Activated CD8-positive, alpha-beta memory T cell treated with anti-CD3 and anti-CD28 coated beads for 36 hours (primary cell): ENCODE results near the gene SCAP. TPM values are rescaled to one million over a fixed set of nuclear protein-coding genes. Genes with fewer than 3 reads are reported as not detected.

Source experiments
- CTCF ChIA-PET: fragments of 350-600 bp; sonication (Branson Sonifier 250); formaldehyde crosslinking; loops from one replicate; lab custom pipeline; 2021; ENCODE audit warnings: antibody characterized with exemption; lab: Charles Lee
- POLR2A ChIA-PET: fragments of 350-600 bp; sonication (Branson Sonifier 250); formaldehyde crosslinking; loops from one replicate; lab custom pipeline; 2021; ENCODE audit warnings: antibody characterized with exemption; lab: Charles Lee
- total RNA-seq, 2 experiments: library from RNA; stranded (reverse); gene quantifications; one replicate each; pipeline ENCODE4 v1.2.3, GENCODE V29; 2021

Gene SCAP
- total RNA-seq, 2 experiments from 2014 or later, result 72.5 to 72.7 TPM

DNA sequence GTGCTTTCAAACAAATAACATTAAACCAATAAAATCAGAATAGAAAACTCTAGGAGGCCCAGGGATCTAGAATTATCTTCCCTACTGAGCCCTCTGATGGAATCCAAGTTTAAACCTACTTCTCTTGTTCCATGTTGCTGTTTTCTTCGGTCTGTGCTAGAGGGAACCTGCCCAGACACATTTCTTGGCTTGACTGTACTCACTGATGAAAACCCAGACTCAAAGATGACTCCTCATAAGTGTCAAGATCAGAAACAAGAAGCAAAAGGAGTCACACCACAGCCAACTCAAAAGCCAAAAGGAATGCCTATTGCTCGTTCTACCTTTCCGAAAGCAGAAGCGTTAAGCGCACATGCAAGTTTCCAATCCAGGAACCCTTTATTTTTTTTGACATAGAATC lies 31.6 kb downstream of the SCAP start:
- CTCF ChIA-PET, result no interaction called here
- POLR2A ChIA-PET, result no interaction called here

DNA sequence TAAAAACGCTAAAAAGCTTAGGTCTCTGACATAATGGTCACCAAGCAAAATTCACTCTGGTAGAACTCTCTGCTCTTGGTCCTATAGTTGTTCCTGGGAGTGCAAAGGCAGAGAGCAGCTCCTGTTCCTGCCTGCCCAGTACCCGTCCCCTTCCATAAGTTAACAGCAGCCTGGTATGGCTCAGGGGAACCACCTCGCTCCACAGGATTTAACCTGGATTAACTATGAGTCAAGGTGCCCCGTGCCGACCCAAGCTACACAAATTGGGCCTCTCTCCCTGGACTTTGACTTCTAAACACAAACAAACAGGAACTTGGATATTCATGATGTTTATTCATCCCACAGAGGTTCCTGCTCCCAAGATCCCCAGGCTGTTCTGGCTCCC lies 32.1 kb downstream of the SCAP start:
- CTCF ChIA-PET, result no interaction called here
- POLR2A ChIA-PET, result no interaction called here

DNA sequence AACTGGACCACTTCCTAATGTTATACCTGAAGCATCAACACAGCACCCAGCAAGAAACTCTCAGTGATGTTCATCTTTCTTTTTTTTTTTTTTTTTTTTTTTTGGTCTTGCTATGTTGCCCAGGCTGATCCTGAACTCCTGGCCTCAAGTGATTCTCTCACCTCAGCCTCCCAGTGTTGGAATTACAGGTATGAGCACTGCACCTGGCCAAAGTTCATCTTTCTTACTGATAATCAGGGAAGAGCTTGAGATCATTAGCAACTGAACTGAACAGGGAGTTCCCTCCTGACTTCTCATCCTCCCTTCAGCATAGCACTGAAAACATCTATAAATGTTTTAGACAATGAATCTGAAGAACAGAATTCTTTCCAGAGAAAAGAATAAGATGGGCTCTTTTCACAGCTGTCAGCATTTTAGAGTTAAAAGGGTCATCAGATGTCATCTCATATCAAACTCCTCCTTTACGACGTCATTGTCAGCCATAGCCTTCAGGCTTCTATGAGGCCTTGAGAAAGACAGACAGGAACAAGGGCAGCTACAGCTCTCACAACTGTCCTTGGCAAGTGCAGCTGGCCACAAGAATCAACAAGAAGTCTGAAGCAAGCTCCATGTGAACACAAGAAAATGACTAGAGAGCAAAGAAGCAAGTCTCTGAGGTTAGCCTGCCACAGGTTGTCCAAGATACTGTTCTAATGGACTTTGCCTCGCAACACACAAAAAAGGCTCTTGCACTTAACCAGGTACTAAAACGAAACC lies 33.8 kb downstream of the SCAP start:
- ChIA-PET POLR2A (no interaction called here), CTCF (interaction anchor here (0.6 to 1.0 kb wide), 2 partner anchors 21 to 347 kb away, joined by 3 read pairs; no protein-coding TSS in a partner anchor)

DNA sequence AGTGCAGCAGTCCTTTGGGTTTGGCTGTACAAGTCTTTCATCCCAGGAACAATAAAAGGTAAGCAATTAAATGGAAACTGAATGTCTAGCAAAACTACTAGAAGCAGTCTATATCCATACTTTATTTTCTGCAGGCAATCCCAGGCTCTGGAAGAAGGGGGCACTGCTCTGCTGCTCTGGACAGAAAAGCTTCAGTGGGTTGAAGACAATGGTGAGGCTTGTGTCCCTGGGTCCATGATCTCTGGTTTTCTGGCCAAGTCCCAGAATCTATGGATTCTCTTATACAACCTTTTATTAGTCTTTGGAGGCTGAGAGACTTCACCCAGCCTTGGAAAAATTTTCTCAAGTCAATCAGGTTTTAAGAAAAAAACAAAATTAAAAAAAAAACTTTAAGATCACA lies 35.6 kb downstream of the SCAP start:
- POLR2A ChIA-PET, result no interaction called here
- CTCF ChIA-PET, result no interaction called here

DNA sequence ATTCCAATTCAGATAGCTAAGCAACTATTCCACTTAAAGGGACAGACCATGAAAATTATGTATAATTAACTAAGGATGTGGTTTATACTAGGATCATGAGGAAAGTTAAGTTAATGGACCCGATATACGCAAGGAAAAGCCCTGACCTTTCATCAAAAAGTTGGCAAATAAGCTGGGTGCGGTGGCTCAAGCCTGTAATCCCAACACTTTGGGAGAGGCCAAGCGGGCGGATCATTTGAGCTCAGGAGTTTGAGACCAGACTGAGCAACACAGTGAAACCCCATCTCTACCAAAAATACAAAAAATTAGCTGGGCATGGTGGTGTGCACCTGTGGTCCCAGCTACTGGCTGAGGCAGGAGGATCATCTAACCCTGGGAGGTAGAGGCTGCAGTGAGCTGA lies 39.6 kb downstream of the SCAP start:
- ChIA-PET POLR2A (no interaction called here), CTCF (interaction anchor here (0.6 kb wide), 2 partner anchors 19 to 26 kb away, joined by 3 to 5 read pairs; no protein-coding TSS in a partner anchor)

DNA sequence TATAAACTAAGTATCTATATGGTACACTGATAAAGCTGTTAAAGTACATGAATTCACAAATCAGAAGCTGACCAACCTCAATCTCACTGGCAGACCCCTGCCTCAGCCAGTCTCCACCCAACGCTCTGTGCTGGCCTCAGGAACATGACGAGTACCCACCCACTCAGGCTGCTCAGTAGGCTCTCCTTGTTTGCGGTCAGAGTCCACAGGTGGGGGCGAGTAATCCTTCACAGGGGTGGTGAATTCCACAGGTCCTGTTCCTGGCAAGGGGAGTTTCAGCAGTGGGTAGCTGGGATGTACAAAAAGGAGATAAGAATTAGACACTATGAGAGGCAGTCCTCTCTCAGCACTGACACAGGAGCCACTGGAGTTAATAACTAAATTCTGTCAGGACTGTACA lies 40.9 kb downstream of the SCAP start:
- CTCF ChIA-PET, result interaction anchor here (1.0 kb wide), 1 partner anchor 13 kb away, joined by 3 read pairs; no protein-coding TSS in a partner anchor
- POLR2A ChIA-PET, result no interaction called here

DNA sequence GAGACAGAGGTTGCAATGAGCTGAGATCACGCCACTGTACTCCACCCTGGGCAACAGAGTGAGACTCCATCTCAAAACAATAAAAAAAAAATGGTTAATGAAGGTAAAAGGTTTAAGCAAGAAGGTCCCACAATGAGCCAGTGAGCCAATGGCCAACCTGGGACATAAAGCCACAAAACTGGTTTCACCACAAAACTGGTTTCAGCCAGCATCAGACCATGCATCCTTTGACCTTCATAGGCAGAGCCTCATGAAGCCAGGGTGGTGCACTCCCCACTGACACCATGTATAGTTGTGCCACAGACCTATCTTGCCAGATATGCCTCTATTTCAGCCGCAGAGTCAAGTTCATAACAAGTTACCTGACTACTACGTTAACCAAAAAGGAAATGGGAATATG lies 41.9 kb downstream of the SCAP start:
- CTCF ChIA-PET, result no interaction called here

DNA sequence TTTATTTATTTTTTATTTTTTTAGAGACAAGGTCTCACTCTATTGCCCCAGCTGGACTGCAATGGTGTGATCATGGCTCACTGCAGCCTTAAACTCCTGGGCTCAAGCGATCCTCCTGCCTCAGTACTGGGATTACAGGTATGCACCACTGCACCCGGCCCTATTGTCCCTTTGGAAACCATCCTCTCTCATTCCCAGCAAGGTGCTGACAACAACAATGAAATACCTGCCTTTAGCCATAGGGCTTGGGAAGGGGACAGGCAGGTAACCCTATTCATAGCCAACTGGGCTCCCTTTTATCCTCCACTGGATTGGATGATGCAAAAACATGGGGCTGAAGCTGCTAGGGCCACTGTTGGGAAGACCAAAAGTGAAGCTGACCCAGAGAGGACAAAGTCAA lies 43.1 kb downstream of the SCAP start:
- ChIA-PET POLR2A (no interaction called here), CTCF (interaction anchor here (0.7 to 1.5 kb wide), 2 partner anchors 12 to 566 kb away, joined by 3 read pairs; no protein-coding TSS in a partner anchor)

More for the DNA sequence above, 41.9 kb downstream of the SCAP start:
- POLR2A ChIA-PET, result no interaction called here

DNA sequence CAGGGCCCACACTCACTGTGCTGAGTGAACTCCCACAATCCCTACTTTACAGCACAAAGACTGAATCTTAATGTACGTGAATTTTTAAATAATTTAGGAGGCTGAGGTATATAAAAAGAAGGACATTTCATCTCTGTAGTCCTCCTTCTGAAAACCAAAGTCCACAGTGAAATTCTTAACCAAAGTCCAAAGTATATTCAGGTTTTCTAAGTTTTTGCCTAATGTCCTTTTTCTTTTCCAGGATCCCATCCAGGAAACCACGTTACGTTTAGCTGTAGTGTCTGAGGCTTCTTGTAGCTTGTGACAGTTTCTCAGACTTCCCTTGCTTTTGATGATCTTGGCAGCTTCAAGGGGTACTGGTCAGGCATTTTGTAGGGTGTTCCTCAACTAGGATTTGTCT lies 44.5 kb downstream of the SCAP start:
- CTCF ChIA-PET, result interaction anchor here (1.5 kb wide), 1 partner anchor 10 kb away, joined by 3 read pairs; no protein-coding TSS in a partner anchor
- POLR2A ChIA-PET, result no interaction called here

DNA sequence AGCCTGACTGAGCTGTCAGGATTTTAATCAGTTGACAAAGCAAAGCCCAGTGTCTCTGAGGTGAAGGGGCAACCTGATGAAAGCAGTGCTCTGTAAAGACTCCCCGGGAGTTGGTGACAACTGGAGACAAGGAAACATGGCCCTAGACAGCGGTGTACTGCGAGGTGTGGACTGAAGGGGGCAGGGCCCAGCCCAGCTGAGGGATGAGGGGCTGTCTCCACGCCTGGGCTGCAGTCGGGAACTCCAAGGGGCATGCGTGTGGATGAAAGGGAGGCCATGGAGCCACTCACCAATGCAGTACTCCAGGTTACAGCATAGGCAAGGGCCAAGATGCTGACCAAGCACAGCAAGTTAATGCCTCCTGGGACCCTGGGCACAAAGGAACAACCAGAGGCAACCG lies 45.1 kb downstream of the SCAP start:
- ChIA-PET POLR2A (no interaction called here), CTCF (interaction anchor here (0.9 kb wide), 1 partner anchor 9 kb away, joined by 3 read pairs; no protein-coding TSS in a partner anchor)

DNA sequence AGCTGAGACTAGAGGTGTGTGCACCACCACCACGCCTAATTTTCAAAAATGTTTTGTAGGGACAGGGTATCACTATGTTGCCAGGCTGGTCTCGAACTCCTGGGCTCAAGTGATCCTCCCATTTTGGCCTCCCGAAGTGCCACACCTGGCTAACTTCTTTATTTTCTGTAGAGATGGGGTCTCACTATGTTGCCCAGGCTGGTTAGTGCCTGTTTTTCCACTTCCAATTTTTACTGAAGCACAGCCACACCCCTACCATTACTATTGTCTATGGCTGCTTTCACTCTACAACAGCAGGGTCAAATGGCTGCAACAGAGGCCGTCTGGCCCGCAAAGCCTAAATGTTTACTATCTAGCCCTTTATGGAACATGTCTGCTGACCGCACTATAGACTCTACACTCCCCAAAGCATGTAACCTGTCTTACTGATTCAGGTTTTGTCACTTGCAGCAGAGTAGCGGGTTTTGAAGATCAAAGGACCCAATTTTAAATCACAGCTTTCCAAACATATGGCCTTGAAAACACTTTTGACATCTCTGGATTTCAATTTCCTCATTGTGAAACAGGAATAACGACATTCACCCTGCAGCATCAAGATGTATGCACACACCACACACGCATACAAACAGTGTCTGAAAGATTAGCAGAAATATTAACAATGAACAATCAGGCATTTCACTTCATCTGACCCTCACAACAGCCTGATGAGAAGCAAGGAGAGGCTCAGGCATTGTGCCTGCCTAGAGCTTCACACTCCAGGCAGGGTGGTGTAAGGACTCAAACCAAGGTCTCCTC lies 46.1 kb downstream of the SCAP start:
- ChIA-PET POLR2A (no interaction called here), CTCF (interaction anchor here (0.9 kb wide), 1 partner anchor 8 kb away, joined by 3 read pairs; no protein-coding TSS in a partner anchor)

DNA sequence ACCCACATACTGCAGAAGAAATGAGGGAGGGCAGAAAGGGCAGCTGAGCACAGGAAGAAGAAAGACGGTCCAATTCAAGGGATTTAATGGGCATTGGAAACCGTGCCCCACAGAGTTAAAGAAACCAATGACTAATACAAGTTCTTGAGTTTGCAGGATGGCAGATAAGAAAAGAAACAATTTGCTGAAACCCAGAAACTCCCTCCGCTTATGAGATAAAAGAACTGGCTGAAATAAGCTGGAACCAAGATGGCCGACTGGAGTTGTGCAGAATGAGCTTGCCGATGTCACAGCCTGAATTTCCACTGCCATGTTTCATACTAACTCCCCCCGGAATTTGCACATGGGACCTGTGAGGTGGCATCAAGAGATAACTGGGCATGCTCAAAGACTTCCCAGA lies 47.1 kb downstream of the SCAP start:
- POLR2A ChIA-PET, result no interaction called here
- CTCF ChIA-PET, result no interaction called here

DNA sequence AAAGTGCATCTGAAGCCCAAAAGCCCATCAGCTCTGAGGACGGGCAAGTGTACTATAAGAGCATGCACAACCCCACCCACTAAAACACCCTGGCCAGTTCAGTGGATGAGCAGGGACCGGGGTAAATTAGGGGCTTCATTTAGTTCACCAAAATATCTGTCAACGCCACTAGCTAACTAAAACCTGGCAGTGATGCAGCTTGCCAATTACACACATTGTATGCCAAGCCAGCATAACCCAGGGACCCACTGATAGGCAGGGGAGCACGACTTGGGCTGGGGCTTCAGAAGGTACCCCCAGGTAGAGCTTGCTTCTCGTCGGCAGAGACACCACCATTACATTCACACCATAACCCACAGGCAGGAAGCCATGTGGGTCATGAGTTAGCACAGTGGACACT lies 47.9 kb downstream of the SCAP start:
- ChIA-PET POLR2A (no interaction called here), CTCF (no interaction called here)

DNA sequence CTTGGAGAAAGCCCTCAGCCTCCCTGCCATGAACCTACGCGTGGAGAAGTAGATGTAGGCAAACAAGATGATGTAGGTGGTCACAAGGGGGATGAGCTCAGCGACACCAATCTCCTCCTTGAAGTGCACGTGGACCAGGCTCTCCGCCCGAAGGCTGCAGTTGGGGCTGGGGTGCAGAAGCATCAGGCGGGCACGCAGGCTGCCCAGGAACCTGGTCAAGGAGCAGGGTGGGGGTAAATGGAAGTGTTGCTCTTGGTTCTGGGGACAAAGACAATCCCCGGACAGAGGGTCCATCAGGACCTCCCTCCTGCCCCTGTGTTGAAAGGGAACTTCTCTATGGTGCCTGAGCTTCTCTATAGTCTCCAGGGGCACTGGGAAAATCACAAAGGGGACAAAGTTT lies 49.8 kb downstream of the SCAP start:
- CTCF ChIA-PET, result no interaction called here
- POLR2A ChIA-PET, result no interaction called here

DNA sequence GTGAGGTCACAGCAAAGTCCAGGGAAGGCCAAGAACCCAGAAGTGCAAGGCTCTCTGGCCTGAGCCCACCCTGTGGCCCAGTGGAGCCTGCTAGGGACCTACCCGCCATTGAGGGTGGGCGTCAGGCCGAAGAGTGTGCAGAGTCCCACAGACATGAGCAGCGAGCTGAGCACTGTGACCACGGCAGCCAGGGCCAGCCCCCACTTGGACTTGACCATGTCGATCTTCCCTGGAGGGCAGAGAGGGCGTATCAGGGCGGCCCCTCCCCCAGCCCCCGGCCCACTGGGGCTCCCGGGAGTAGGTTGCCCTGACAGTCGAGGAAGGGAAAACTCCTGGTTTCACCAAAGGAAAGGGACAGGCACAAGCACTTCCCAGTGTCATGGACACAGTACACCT lies 50.4 kb downstream of the SCAP start:
- ChIA-PET POLR2A (no interaction called here), CTCF (no interaction called here)

DNA sequence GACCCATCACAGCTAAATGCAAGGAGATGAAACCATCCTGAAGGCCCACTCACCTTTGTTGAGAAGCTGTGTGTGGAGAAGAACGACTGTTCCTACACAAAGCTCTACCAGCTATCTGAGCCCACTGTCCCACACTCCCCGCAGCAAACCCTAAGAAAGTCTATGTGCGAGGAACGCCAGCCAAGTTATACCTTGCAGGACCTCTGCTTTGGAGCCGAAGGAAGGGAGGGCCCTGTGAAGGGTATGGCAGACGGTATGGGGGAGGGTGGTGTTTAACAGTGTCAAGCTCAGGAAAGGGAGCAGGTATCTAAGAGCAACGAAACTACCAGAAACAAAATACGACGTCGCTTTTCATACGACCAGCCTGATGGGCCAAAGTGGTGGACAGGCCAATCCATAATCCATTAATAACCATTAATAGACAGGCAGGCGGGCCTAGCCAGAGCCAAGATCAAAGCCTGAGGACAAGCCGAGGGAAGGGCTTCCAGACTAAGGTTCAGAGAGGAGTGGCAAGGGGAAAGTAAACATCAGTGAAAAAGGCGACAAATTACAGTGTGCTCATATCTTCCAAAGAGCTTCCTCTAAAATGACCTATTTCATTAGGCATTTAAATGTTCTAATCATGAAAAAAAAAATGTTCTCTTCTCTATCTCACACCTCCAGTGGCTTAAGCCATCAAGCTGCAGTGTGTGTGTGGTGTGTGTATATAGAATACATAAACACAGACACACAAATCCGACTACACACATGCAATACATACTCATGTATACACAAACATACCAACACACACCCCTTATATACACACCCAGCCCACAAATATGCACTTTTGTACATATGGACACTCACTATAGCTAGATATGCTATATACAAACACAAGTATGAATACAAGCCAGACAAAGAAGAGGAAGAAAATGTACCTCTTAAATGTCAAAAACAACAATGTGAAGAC lies 51.0 kb downstream of the SCAP start:
- CTCF ChIA-PET, result interaction anchor here (0.6 to 1.9 kb wide), 2 partner anchors 51 to 83 kb away, joined by 3 to 6 read pairs; partner anchors contain the start of gene SCAP
- POLR2A ChIA-PET, result no interaction called here

DNA sequence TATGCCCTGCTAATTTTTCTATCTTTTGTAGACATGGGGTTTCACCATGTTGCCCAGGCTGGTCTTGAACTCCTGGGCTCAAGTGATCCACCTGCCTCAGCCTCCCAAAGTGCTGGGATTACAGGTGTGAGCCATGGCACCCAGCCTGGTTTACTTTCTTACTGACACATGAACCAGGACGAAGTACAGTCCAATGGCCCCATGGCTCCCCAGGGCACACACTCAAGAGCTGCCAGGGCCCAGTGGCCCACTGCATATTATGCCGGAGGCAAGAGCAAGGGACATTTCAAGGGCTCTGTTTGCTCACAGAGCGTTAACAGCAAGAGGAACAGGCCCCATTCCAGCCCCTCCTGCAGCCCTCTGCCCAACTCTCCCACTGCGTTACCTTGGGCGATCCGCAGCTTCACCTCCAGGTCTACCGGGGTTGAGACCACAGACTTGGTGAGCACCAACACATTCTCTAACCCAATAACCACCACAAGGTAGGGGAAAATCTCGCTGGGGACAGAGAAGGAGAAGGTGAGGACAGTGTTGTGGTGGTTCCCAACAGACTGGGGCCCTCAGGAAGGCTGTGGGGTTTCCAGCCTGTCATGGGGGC lies 52.1 kb downstream of the SCAP start:
- ChIA-PET CTCF (interaction anchor here (0.6 to 1.9 kb wide), 2 partner anchors 52 to 84 kb away, joined by 3 to 6 read pairs; partner anchors contain the start of gene SCAP), POLR2A (no interaction called here)

DNA sequence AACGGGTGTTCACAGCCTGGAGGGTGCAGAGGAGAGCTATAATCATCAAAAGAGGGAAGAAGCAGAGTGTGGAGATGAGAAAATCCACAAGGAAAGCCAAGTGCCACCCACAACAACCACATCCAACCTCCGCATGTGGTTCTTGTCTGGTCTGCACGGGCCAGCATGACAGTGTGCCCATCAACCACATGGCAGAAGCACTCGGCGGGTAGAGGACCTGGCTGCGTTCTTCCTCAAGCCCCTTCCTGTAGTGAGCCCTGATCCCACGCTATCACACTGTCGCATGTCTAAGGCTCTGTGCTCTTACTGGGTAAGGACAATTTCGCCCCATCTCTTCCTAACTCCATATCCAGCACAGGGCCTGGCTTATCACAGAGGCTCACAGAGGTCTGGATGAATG lies 53.0 kb downstream of the SCAP start:
- POLR2A ChIA-PET, result no interaction called here

More for the DNA sequence above, 53.0 kb downstream of the SCAP start:
- CTCF ChIA-PET, result interaction anchor here (0.5 to 1.5 kb wide), 3 partner anchors 7 to 389 kb away, joined by 3 to 8 read pairs (median 5); no protein-coding TSS in a partner anchor
